Stomach (tissue), 4 donors: Measurements from ENCODE around the gene ACVR1B.

ENCODE experiments used
- CTCF ChIP-seq, 7 experiments: fragments of 450-650 bp in 4 of 7; fragments of 200-600 bp in 3 of 7; sonication (generic) in 3 of 7; IDR thresholded peaks; one replicate each; pipeline ENCODE4 v1.5.1; 2016 to 2019; ENCODE audit warnings: antibody characterized with exemption in 7 of 7, control low read depth in 2 of 7, mild to moderate bottlenecking in 1 of 7
- POLR2A ChIP-seq, 4 donors: fragments of 450-650 bp; IDR thresholded peaks; one replicate each; pipeline ENCODE4 v1.6.1; 2016; ENCODE audit warnings: antibody characterized with exemption in 4 of 4, control low read depth in 2 of 4, mild to moderate bottlenecking in 1 of 4, moderate library complexity in 1 of 4

- no peak for TF ChIP-seq CTCF (IDR thresholded peaks at IDR 0.05)
- TF ChIP-seq POLR2A (IDR thresholded peaks at IDR 0.05), result no peak
Measured at GRCh38 chr12:51994959-51995358, 43.5 kb downstream of the ACVR1B start.
